GM19463 (cell line): ENCODE measurements around the gene METTL17.

ENCODE experiments used
- ATAC-seq: cut with Tn5 transposase; IDR thresholded peaks from one replicate; pipeline ENCODE4 v1.9.1; 2021; ENCODE audit warnings: mild to moderate bottlenecking, moderate library complexity; ENCODE audit not compliant: unreplicated experiment

Gene METTL17

DNA sequence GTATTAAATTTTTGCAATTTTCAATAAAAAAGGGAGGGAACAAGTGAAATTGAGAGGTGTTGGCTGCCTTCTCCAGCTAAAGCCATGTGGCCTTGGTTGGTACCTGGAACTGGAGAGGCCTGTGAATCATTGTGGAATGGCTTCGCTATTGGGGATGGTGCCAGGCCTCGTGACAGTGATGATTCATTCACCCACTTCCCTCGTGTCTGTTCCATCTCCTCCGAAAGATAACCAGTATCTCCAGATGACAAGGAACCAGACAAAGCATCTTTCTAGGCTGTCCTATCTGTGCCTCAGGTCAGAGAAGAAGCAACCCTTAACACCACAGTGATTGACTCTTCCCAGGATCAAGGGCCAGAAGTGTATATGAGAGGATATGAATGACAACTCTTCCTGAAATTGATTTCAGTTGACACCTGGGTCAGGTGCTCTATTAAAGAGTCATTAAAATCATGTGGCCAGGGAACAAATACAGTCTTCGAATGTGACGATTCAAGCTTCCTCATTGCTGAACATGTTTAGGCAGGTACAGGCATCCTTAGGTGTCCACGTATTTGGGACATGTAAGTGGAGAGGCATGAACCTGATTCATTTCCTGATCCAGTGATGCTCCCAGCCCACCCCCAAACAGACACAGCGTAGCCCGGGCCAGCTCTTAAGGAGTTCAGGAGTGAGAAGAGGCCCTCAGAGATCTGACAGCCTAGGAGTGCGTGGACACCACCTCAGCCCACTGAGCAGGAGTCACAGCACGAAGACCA lies 52.1 kb downstream of the METTL17 start, which contains the start of gene RNASE7:
Gene RNASE7, plus strand, starts transcription at position 687 of the 758 bp plus-strand sequence. CDS start 631 bp downstream, outside the sequence.
- ATAC-seq, result no peak

DNA sequence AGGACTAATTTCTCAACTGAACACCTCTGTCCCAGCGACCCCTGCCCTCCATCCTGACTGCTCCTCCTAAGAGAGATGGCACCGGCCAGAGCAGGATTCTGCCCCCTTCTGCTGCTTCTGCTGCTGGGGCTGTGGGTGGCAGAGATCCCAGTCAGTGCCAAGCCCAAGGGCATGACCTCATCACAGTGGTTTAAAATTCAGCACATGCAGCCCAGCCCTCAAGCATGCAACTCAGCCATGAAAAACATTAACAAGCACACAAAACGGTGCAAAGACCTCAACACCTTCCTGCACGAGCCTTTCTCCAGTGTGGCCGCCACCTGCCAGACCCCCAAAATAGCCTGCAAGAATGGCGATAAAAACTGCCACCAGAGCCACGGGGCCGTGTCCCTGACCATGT lies 53.1 kb downstream of the METTL17 start:
- no peak for ATAC-seq

DNA sequence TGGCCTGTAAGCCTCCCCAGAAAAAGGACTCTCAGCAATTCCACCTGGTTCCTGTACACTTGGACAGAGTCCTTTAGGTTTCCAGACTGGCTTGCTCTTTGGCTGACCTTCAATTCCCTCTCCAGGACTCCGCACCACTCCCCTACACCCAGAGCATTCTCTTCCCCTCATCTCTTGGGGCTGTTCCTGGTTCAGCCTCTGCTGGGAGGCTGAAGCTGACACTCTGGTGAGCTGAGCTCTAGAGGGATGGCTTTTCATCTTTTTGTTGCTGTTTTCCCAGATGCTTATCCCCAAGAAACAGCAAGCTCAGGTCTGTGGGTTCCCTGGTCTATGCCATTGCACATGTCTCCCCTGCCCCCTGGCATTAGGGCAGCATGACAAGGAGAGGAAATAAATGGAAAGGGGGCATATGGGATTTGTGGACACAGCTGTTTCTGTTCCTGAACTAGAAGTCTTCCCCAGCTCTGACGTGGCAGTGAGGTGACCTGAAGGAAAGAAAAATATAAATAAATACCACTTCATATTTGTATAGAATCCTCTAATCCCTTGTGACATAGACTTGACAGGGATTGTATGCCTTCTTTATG lies 53.7 kb downstream of the METTL17 start:
- no peak for ATAC-seq

DNA sequence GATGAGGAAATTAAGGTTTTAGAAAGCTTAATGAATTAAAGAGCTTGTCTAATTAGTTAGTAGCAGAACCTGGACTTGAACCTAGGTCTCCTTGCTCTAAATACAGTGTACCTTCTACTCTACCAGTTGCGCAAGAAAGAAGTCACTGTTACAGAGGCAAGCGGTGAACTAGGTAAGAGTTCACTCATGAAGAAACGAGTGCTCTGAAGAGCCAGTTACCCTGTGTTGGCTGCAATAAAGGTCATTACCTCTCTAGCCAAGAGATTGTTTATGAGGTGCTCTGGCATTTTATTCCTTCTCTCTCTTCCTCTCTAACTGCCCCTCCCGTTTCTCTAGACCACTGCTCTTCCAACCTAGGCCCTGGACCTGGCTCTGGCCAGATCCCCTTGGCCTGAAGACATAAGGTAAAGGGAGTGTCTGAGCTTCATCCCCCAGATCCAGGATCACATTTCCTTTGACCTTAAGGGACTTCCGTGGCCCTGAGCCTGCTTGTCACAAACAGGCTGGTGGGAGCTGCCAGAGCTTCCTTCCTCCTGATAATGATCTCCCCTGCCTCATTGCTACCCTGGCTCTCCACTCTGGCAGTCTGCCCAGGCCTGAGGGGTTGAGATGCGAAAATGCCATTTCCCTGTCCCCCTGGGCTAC lies 54.3 kb downstream of the METTL17 start:
- ATAC-seq, result no peak
